Measurements from ENCODE around the gene FAM222A.

GRCh38 chr12:109808876-109809646, 95.4 kb downstream of the FAM222A start:
- TF ChIP-seq CHD1 (IDR thresholded peaks at IDR 0.05; ENCODE audit: low read depth, low read length) (no peak), CTCF (conservative IDR thresholded peaks at IDR 0.05; ENCODE audit: low read depth, low read length) (no peak), SMC3 (IDR thresholded peaks at IDR 0.05; ENCODE audit: low read depth, low read length) (no peak), POLR2A (IDR thresholded peaks at IDR 0.05; ENCODE audit: low read depth, low read length) (no peak), MXI1 (IDR thresholded peaks at IDR 0.05; ENCODE audit: borderline replicate concordance, low read depth, low read length) (no peak), RAD21 (IDR thresholded peaks at IDR 0.05; ENCODE audit: low read length) (no peak), CEBPB (IDR thresholded peaks at IDR 0.05; ENCODE audit: low read depth, low read length) (no peak), USF2 (IDR thresholded peaks at IDR 0.05; ENCODE audit: low read depth, low read length) (no peak), MAFK (IDR thresholded peaks at IDR 0.05; ENCODE audit: low read depth, low read length) (no peak), FOS (IDR thresholded peaks at IDR 0.05; ENCODE audit: low read depth, low read length) (no peak), NFE2L2 (IDR thresholded peaks at IDR 0.05; ENCODE audit: low read depth, low read length) (no peak), RFX5 (IDR thresholded peaks at IDR 0.05; ENCODE audit: low read depth, low read length) (no peak)
